Liver (tissue), 9 donors: ENCODE results near the gene FRAS1. TPM values are rescaled to one million over a fixed set of nuclear protein-coding genes. Genes with fewer than 3 reads are reported as not detected.

ENCODE experiments used
- DNase-seq: peaks from one replicate; pipeline ENCODE4 v3.0.0-alpha.2; 2017; ENCODE audit warnings: low spot score
- H3K27ac ChIP-seq, 2 donors: one replicate each; pipeline ENCODE4 v1.7.0; 2013; ENCODE audit warnings: inconsistent platforms in 2 of 2, low read length in 2 of 2, control low read depth in 1 of 2, low read depth in 1 of 2, mild to moderate bottlenecking in 1 of 2
- H3K27me3 ChIP-seq, 4 donors: one replicate each; pipeline versions ENCODE4 v1.6.1 to v1.7.0; 2013; ENCODE audit warnings: low read length in 3 of 4, inconsistent platforms in 1 of 4, mild to moderate bottlenecking in 1 of 4, moderate library complexity in 1 of 4; ENCODE audit not compliant: control insufficient read depth in 4 of 4, insufficient read depth in 4 of 4
- H3K36me3 ChIP-seq, 4 donors: one replicate each; pipeline versions ENCODE4 v1.6.1 to v1.7.0; 2013; ENCODE audit warnings: low read length in 3 of 4, mild to moderate bottlenecking in 3 of 4, low read depth in 1 of 4, moderate library complexity in 1 of 4; ENCODE audit not compliant: control insufficient read depth in 4 of 4, insufficient read depth in 3 of 4
- H3K4me1 ChIP-seq, 4 donors: one replicate each; pipeline versions ENCODE4 v1.6.1 to v1.7.0; 2013; ENCODE audit warnings: low read length in 3 of 4, mild to moderate bottlenecking in 3 of 4, moderate library complexity in 1 of 4; ENCODE audit not compliant: control insufficient read depth in 4 of 4, insufficient read depth in 4 of 4
- H3K4me3 ChIP-seq, 3 donors: one replicate each; pipeline versions ENCODE4 v1.6.1 to v1.7.0; 2013; ENCODE audit warnings: low read length in 3 of 3, control low read depth in 1 of 3, low read depth in 1 of 3, mild to moderate bottlenecking in 1 of 3
- H3K9ac ChIP-seq, 2 donors: one replicate each; pipeline ENCODE4 v1.7.0; 2013; ENCODE audit warnings: low read length in 2 of 2, mild to moderate bottlenecking in 2 of 2, moderate library complexity in 2 of 2, control low read depth in 1 of 2, low read depth in 1 of 2
- H3K9me3 ChIP-seq, 4 donors: one replicate each; pipeline versions ENCODE4 v1.6.1 to v1.7.0; 2013; ENCODE audit warnings: low read length in 3 of 4; ENCODE audit not compliant: control insufficient read depth in 4 of 4
- ATF3 ChIP-seq: IDR thresholded peaks from 2 replicates; pipeline ENCODE4 v1.6.1; 2016; ENCODE audit warnings: antibody characterized with exemption
- EGR1 ChIP-seq, 2 donors: IDR thresholded peaks; 2 replicates each; pipeline ENCODE4 v1.6.1; 2016 to 2018; ENCODE audit warnings: antibody characterized with exemption in 2 of 2, low read depth in 2 of 2
- FOXA1 ChIP-seq: IDR thresholded peaks from 2 replicates; pipeline ENCODE4 v1.6.1; 2016; ENCODE audit warnings: antibody characterized with exemption
- FOXA2 ChIP-seq: IDR thresholded peaks from 2 replicates; pipeline ENCODE4 v1.6.1; 2016; ENCODE audit warnings: antibody characterized with exemption
- GABPA ChIP-seq, 2 donors: IDR thresholded peaks in 1 of 2; conservative IDR thresholded peaks in 1 of 2; 2 replicates each; pipeline ENCODE4 v1.6.1; 2016; ENCODE audit warnings: antibody characterized with exemption in 2 of 2, mild to moderate bottlenecking in 1 of 2, moderate library complexity in 1 of 2
- HNF4A ChIP-seq, 2 donors: conservative IDR thresholded peaks; 2 replicates each; pipeline ENCODE4 v1.6.1; 2016; ENCODE audit warnings: antibody characterized with exemption in 2 of 2, mild to moderate bottlenecking in 2 of 2
- HNF4G ChIP-seq: IDR thresholded peaks from 2 replicates; pipeline ENCODE4 v1.6.1; 2016; ENCODE audit warnings: antibody characterized with exemption
- JUND ChIP-seq, 2 donors: IDR thresholded peaks; 2 replicates each; pipeline ENCODE4 v1.6.1; 2016; ENCODE audit warnings: antibody characterized with exemption in 2 of 2
- NR2F2 ChIP-seq: IDR thresholded peaks from 2 replicates; pipeline ENCODE4 v1.6.1; 2016; ENCODE audit warnings: antibody characterized with exemption
- RAD21 ChIP-seq, 2 donors: IDR thresholded peaks; 2 replicates each; pipeline ENCODE4 v1.6.1; 2016; ENCODE audit warnings: antibody characterized with exemption in 2 of 2, mild to moderate bottlenecking in 2 of 2
- REST ChIP-seq: IDR thresholded peaks from 2 replicates; pipeline ENCODE4 v1.6.1; 2016; ENCODE audit warnings: antibody characterized with exemption, mild to moderate bottlenecking
- RXRA ChIP-seq, 2 donors: IDR thresholded peaks; 2 replicates each; pipeline ENCODE4 v1.6.1; 2017 to 2018; ENCODE audit warnings: antibody characterized with exemption in 2 of 2, mild to moderate bottlenecking in 1 of 2
- SP1 ChIP-seq: IDR thresholded peaks from 2 replicates; pipeline ENCODE4 v1.6.1; 2018; ENCODE audit warnings: antibody characterized with exemption, mild to moderate bottlenecking
- TAF1 ChIP-seq: conservative IDR thresholded peaks from 2 replicates; pipeline ENCODE4 v1.6.1; 2016; ENCODE audit warnings: antibody characterized with exemption, mild to moderate bottlenecking
- YY1 ChIP-seq: IDR thresholded peaks from 2 replicates; pipeline ENCODE4 v1.6.1; 2016; ENCODE audit warnings: antibody characterized with exemption, mild to moderate bottlenecking
- WGBS: extraction: QIAGEN DNeasy Blood & Tissue Kit; methylation state at CpG from one replicate; pipeline ENCODE4 v1.1.7; 2013; 5-methylcytosine and 5-hydroxymethylcytosine counted together
- polyA plus RNA-seq, 2 donors: library from polyadenylated mRNA; stranded (reverse) in 1 of 2; unstranded in 1 of 2; fragments of 200-250 nt in 1 of 2; fragments of >200 nt in 1 of 2; fragmentation: Nextera tagmentation in 1 of 2; extraction: Ambion mirVana in 1 of 2; gene quantifications; one replicate each; pipeline versions ENCODE4 v1.2.1 to v1.2.3, GENCODE V29; 2013 to 2015
- total RNA-seq, 2 donors: library from RNA; depleted of rRNA; stranded (reverse); fragments of >200 nt; gene quantifications; one replicate each; pipeline ENCODE4 v1.2.3, GENCODE V29; 2014
- TF ChIP-seq, protein P1 (sequence below): fragments of 150-350 bp; IDR thresholded peaks from 2 replicates; pipeline ENCODE4 v1.5.1; 2017; ENCODE audit warnings: improper control_type of control experiment, low read depth, low read length; ENCODE audit not compliant: missing input control
- TF ChIP-seq, protein P2 (sequence below): IDR thresholded peaks from 2 replicates; pipeline ENCODE4 v1.6.1; 2016; ENCODE audit warnings: antibody characterized with exemption
- TF ChIP-seq, protein P3 (sequence below): IDR thresholded peaks from 2 replicates; pipeline ENCODE4 v1.6.1; 2016; ENCODE audit warnings: antibody characterized with exemption
- donor health status: healthy.
- donor health status: healthy.
- donor health status: healthy.
- donor health status: healthy.
- donor health status: healthy.

FRAS1 gene
- total and polyA plus RNA-seq, 4 donors = 0.08 to 6.0 (median 1.1) TPM

DNA sequence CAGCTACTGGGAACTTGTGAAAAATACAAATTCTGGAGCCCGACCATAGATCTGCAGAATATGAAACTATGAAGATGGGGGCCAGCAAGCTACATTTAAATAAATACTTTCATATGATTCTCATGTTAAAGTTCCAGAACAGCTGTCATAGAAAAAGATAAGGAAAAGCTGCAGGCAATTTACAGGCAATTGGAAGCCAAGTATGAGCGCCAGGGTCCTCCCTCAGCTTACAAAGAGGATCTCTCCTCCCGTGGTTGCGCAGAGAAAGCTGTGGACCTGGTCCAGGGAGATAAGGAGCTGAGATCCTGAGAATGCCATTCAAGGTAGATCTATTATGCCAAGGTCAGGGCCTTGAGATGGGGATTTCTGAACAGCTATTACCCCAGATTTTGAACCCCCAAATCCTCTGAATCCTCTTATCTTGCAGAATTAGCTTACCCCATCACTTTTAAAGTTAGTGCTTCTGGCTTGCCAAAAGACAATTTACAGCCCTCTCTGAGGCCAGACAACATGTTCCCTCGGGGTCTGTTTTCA, 25.6 kb upstream of the FRAS1 start:
- Histone ChIP-seq H3K36me3 (no peaks in the 10 kb centered on the region), H3K4me1 (no peaks in the 10 kb centered on the region), H3K9ac (no peak overlapping the region), H3K27ac (no peak overlapping the region), H3K4me3 (no peak overlapping the region), H3K9me3 (peaks cover 0 to 3% (median 0%) of the 10 kb centered on the region in 4 donors), H3K27me3 (no peaks in the 10 kb centered on the region)
- DNase-seq = no peak
- TF ChIP-seq REST = no peak
- no peak for TF ChIP-seq HNF4A (conservative IDR thresholded peaks at IDR 0.05)
- TF ChIP-seq FOXA1 = no peak
- TF ChIP-seq, protein P1, sequence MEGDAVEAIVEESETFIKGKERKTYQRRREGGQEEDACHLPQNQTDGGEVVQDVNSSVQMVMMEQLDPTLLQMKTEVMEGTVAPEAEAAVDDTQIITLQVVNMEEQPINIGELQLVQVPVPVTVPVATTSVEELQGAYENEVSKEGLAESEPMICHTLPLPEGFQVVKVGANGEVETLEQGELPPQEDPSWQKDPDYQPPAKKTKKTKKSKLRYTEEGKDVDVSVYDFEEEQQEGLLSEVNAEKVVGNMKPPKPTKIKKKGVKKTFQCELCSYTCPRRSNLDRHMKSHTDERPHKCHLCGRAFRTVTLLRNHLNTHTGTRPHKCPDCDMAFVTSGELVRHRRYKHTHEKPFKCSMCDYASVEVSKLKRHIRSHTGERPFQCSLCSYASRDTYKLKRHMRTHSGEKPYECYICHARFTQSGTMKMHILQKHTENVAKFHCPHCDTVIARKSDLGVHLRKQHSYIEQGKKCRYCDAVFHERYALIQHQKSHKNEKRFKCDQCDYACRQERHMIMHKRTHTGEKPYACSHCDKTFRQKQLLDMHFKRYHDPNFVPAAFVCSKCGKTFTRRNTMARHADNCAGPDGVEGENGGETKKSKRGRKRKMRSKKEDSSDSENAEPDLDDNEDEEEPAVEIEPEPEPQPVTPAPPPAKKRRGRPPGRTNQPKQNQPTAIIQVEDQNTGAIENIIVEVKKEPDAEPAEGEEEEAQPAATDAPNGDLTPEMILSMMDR = no peak
- TF ChIP-seq TAF1 = no peak
- TF ChIP-seq SP1 = no peak
- TF ChIP-seq FOXA2 = no peak
- no peak for TF ChIP-seq GABPA (IDR thresholded peaks at IDR 0.05 in 1 of 2, conservative IDR thresholded peaks at IDR 0.05 in 1 of 2)
- 79% methylated on average over 5 of the region's 5 CpGs for whole genome bisulfite sequencing

DNA sequence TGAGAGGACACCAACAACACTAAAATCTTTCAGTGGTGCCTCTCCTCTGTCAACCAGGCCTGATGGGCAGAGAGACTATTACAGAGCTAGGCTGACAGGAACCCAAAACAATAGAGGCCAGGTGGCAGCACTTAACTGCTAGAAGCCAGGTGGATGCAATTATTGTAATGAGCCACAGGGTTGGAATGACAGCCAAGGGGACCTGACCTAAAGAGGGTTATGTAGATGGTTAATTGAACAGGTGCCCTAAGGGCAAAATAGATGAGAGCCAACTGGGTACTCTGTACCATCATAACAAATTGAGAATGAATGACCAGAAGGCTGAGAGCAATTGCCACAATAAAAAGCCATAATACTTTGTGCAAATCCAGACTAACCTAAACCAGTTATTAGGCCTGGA, 24.7 kb upstream of the FRAS1 start:
- H3K27ac ChIP-seq = no peak overlapping the region
- no peak overlapping the region for H3K4me3 ChIP-seq
- H3K4me1 ChIP-seq = no peaks in the 10 kb centered on the region
- TF ChIP-seq FOXA2 = no peak
- no peak for TF ChIP-seq GABPA (IDR thresholded peaks at IDR 0.05 in 1 of 2, conservative IDR thresholded peaks at IDR 0.05 in 1 of 2)
- TF ChIP-seq, protein P1 = no peak
- no peak for TF ChIP-seq REST
- no peak for TF ChIP-seq NR2F2
- TF ChIP-seq, protein P2, sequence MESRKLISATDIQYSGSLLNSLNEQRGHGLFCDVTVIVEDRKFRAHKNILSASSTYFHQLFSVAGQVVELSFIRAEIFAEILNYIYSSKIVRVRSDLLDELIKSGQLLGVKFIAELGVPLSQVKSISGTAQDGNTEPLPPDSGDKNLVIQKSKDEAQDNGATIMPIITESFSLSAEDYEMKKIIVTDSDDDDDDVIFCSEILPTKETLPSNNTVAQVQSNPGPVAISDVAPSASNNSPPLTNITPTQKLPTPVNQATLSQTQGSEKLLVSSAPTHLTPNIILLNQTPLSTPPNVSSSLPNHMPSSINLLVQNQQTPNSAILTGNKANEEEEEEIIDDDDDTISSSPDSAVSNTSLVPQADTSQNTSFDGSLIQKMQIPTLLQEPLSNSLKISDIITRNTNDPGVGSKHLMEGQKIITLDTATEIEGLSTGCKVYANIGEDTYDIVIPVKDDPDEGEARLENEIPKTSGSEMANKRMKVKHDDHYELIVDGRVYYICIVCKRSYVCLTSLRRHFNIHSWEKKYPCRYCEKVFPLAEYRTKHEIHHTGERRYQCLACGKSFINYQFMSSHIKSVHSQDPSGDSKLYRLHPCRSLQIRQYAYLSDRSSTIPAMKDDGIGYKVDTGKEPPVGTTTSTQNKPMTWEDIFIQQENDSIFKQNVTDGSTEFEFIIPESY = no peak
- no peak for TF ChIP-seq EGR1 (IDR thresholded peaks at IDR 0.05; ENCODE audit: low read depth in 2 of 2)
- no peak for TF ChIP-seq ATF3
- no peak for TF ChIP-seq RXRA (IDR thresholded peaks at IDR 0.05)
- TF ChIP-seq, protein P3, sequence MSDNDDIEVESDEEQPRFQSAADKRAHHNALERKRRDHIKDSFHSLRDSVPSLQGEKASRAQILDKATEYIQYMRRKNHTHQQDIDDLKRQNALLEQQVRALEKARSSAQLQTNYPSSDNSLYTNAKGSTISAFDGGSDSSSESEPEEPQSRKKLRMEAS = no peak
- TF ChIP-seq HNF4A (conservative IDR thresholded peaks at IDR 0.05) = no peak
- no peak for TF ChIP-seq TAF1
- TF ChIP-seq FOXA1 = no peak
- TF ChIP-seq JUND (IDR thresholded peaks at IDR 0.05) = no peak
- no peak for TF ChIP-seq HNF4G
- no peak for TF ChIP-seq SP1
- TF ChIP-seq RAD21 (IDR thresholded peaks at IDR 0.05) = no peak
- no peak for TF ChIP-seq YY1
- no peak overlapping the region for H3K9ac ChIP-seq
- DNase-seq = no peak
- no peaks in the 10 kb centered on the region for H3K27me3 ChIP-seq
- peaks cover 0 to 3% (median 0%) of the 10 kb centered on the region in 4 donors for H3K9me3 ChIP-seq
- no peaks in the 10 kb centered on the region for H3K36me3 ChIP-seq
